ENCODE data around the gene CFDP1. TPM values are rescaled to one million over a fixed set of nuclear protein-coding genes. Genes with fewer than 3 reads are reported as not detected.

The CFDP1 gene
- total RNA-seq, 4 donors from 2014 or later, result 42.4 to 49.5 (median 44.0) TPM

DNA sequence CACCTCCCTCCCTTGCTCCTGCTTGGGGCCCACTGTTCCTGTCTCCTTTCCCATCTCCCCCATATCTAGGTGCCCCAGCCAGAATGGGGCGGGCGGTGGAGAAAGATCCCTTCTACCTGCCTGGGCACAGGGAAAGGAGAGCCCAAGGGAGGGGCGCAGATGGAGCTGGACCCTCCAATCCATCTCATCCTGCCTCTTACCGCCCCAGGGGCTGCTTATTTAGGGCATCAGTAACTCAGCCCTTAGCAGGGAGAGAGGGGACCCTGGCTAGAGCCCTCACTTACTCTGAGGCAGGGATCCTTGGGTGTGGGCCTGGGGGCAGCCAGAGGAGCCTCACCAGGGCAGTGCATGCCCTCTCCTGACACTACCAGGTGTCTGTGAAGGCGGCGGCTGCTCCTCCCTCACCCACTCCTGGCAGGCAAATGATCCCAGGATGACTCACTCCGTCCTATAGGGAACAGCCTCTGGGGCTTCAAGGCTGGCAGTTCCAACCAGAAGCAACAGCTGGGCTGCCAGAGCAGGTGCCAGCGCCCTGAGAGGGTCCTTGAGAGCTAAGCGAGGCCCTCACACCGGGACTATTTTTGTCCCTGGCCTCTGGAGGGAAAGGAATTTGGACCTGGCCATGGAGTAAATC, 165.6 kb downstream of the CFDP1 start:
- WGBS, result 66% methylated on average over 6 of the region's 10 CpGs
- peaks cover 54 to 61% (median 57%) of the 10 kb centered on the region in 4 donors for H3K4me1 ChIP-seq

DNA sequence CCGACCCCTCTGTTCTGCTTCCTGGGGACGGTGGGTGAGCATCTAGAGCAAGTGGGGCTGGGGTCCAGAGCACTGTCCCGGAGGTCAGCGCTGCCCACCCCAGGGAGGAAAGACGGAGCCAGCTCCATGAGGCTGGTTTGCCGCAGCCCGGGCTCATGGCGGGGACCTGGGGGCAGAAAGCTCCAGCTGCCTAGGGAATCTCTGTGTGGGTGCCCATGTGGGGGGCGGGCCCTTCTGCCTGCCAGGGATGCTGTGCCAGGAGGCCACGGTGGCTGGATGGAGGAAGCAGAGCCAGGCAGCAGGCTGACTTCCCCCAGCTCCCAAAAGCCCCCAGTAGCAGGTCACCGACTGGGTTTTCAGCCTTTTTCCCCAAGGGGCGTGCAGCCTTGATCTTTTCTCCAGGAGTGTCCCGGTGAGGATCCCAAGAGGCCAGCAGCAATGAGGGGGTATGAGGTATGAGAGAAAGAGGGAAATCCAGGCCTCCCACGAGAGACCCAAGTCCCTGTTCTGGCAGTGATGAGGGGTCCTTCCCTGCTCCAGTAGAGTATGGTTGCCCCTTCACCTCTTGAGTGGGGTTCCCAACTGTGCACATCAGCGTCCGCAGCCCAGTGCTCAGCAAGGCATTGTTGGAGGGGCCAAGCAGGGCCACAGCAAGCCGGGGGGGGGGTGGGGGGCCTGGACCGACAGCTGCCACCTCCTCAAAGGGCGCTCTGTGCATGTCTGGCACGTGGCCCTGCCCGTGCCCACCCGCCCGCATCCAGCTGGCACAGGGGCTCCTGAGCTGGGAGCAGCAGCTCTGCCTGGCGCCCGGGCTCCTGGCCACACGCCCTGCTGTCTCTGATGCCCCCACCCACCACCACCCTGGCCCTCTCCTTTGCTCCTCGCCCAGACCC, 166.3 kb downstream of the CFDP1 start:
- H3K27ac ChIP-seq (replicated peaks in 1 of 4), result peak overlapping the region; percentile 91 to 93 (median 93)

More for the DNA sequence above, 165.6 kb downstream of the CFDP1 start:
- TF ChIP-seq POLR2AphosphoS5 (IDR thresholded peaks at IDR 0.05), result peak; percentile 51 to 75
- TF ChIP-seq, protein P1, sequence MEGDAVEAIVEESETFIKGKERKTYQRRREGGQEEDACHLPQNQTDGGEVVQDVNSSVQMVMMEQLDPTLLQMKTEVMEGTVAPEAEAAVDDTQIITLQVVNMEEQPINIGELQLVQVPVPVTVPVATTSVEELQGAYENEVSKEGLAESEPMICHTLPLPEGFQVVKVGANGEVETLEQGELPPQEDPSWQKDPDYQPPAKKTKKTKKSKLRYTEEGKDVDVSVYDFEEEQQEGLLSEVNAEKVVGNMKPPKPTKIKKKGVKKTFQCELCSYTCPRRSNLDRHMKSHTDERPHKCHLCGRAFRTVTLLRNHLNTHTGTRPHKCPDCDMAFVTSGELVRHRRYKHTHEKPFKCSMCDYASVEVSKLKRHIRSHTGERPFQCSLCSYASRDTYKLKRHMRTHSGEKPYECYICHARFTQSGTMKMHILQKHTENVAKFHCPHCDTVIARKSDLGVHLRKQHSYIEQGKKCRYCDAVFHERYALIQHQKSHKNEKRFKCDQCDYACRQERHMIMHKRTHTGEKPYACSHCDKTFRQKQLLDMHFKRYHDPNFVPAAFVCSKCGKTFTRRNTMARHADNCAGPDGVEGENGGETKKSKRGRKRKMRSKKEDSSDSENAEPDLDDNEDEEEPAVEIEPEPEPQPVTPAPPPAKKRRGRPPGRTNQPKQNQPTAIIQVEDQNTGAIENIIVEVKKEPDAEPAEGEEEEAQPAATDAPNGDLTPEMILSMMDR (IDR thresholded peaks at IDR 0.05), result no peak
- no peak overlapping the region for H3K4me3 ChIP-seq
- peaks cover 0 to 5% (median 0%) of the 10 kb centered on the region in 4 donors for H3K36me3 ChIP-seq
- no peaks in the 10 kb centered on the region for H3K27me3 ChIP-seq
- H3K27ac ChIP-seq (replicated peaks in 1 of 4), result peak overlapping the region; percentile 44 to 93 (median 58)
- intact Hi-C loops (cut with DNase I), result loop anchor here (2.0 kb wide), 1 partner anchor 17 kb away; the partner anchor contains the start of gene BCAR1
- DNase-seq (ENCODE audit: extremely low spot score), result no peak
- no peaks in the 10 kb centered on the region for H3K9me3 ChIP-seq

DNA sequence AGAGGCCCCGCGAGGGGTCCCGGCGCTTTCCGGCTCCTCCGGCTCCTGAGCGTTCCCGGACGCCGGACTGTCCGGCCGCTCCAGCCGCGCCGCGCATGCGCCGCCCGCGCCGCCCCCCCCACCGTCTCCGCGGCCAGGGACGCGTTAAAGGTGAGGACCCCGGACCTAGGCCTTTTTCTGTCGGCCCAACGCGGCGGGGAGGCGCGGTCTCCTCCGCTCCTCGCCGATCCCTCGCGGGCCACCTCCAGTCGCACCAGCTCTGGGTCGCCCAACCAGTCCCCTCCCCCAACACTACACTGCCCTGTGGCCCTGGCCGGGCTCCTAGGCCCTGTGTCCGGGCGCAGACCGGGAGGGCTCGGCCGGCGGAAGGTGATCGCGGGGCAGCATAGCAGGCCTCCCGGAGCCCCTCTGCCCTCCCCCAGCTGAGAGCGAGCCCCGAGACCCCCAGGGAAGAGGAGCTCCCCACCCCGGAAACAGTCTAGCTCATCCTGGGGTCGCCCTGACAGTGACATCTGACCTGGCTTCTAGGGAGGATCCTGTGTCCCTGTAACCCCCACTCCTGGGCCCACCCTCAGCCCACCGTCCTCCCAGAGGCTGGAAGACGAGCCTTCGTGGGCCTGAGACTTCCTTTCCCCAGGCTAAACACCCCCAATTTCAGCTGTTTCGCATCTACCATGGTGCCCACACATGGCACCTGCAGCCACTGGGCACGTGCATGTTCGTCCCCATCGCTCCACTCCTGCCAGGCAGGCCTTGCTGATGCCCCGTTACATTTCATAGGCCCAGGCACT, 167.2 kb downstream of the CFDP1 start:
- TF ChIP-seq EP300 (IDR thresholded peaks at IDR 0.05) (no peak), POLR2A (IDR thresholded peaks at IDR 0.05; ENCODE audit: low read depth) (no peak), POLR2AphosphoS5 (IDR thresholded peaks at IDR 0.05) (peak; percentile 63 to 68)
- intact Hi-C loops (cut with DNase I), result loop anchor here (2.0 kb wide), 1 partner anchor 15 kb away; the partner anchor contains the start of gene BCAR1
- Histone ChIP-seq H3K4me3 (peak overlapping the region; percentile 86 to 99 (median 92)), H3K4me1 (peaks cover 62 to 66% (median 65%) of the 10 kb centered on the region in 4 donors), H3K36me3 (peaks cover 0 to 5% (median 0%) of the 10 kb centered on the region in 4 donors), H3K9me3 (no peaks in the 10 kb centered on the region), H3K27me3 (no peaks in the 10 kb centered on the region), H3K27ac (replicated peaks in 1 of 4) (peak overlapping the region; percentile 91 to 93 (median 93))
- no peak for DNase-seq (ENCODE audit: extremely low spot score)
- WGBS, result 12% methylated on average over 26 of the region's 62 CpGs

More for the DNA sequence above, 166.3 kb downstream of the CFDP1 start:
- H3K27me3 ChIP-seq, result no peaks in the 10 kb centered on the region
- TF ChIP-seq POLR2A (IDR thresholded peaks at IDR 0.05; ENCODE audit: low read depth), result no peak
- TF ChIP-seq, protein P1 (IDR thresholded peaks at IDR 0.05), result no peak
- no peak for TF ChIP-seq EP300 (IDR thresholded peaks at IDR 0.05)
- TF ChIP-seq POLR2AphosphoS5 (IDR thresholded peaks at IDR 0.05), result no peak
- WGBS, result 65% methylated on average over 17 of the region's 27 CpGs
- peaks cover 0 to 5% (median 0%) of the 10 kb centered on the region in 4 donors for H3K36me3 ChIP-seq
- no peak for DNase-seq (ENCODE audit: extremely low spot score)
- no peaks in the 10 kb centered on the region for H3K9me3 ChIP-seq
- H3K4me1 ChIP-seq, result peaks cover 56 to 63% (median 60%) of the 10 kb centered on the region in 4 donors
- H3K4me3 ChIP-seq, result peak overlapping the region in 2 of 4 donors; percentile 86 to 88
- intact Hi-C loops (cut with DNase I), result loop anchor here (2.0 kb wide), 1 partner anchor 16 kb away; the partner anchor contains the start of gene BCAR1

DNA sequence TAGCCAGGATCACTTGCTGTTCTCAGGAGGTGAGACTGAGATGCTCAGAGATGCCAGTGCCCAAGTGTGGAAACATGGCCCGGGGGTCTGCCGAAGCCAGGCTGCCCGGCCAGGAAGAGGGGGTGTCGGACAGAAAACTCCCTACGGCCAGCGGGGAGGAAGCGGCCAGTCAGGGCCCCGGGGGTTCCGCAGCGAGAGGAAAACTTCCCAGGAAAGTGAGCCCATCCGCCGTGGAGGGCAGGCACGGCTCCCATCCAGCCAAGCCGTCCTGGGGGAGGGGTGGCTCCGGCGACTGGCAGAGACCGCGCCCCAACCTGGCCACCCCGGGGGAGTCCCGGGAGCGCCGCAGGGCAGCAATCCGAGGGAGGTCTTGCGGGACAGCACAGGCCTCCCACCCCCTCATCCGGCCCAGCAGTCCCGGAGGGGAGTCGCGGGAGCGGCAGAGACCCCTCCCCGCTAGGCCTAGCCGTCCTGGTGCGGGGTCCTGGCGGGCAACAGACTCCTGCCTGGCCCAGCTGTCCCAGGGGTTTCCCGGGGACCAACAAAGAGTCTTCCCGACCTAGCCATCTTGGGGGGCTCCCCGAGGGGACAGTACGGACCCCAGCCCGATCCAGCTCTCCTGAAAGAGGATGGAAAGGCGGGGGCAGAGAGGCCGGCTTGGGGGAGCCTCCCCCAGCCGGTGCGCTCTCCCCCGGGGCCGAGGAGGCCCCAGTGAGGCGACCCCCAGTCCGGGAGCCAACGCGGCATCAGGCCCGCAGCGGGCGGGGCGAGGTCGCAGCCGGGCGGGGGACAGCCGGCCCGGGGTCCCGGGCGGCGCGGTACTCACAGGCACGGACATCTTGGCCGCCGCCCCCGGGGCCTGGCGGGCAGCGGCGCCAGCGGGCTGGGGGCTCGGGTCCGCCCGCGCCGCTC, 168.0 kb downstream of the CFDP1 start:
- peak overlapping the region; percentile 91 to 93 (median 93) for H3K27ac ChIP-seq (replicated peaks in 1 of 4)
- H3K36me3 ChIP-seq, result peaks cover 0 to 5% (median 0%) of the 10 kb centered on the region in 4 donors
- TF ChIP-seq, protein P1 (IDR thresholded peaks at IDR 0.05), result no peak
- TF ChIP-seq EP300 (IDR thresholded peaks at IDR 0.05), result no peak
- no peak for TF ChIP-seq POLR2A (IDR thresholded peaks at IDR 0.05; ENCODE audit: low read depth)
- peak in 1 of 2 donors; percentile 28 for TF ChIP-seq POLR2AphosphoS5 (IDR thresholded peaks at IDR 0.05)
- under 1% methylated on average over 27 of the region's 74 CpGs for WGBS
- peaks cover 64 to 75% (median 73%) of the 10 kb centered on the region in 4 donors for H3K4me1 ChIP-seq
- no peak for DNase-seq (ENCODE audit: extremely low spot score)
- no peaks in the 10 kb centered on the region for H3K27me3 ChIP-seq
- intact Hi-C loops (cut with DNase I), result no loop called here
- peak overlapping the region; percentile 86 to 99 (median 92) for H3K4me3 ChIP-seq
- H3K9me3 ChIP-seq, result no peaks in the 10 kb centered on the region
